WTC11 (cell line): ENCODE results near the gene CNN2.

ENCODE experiments used
- ATF1 ChIP-seq: sonication (generic); formaldehyde crosslinking; IDR thresholded peaks from 2 replicates; pipeline ENCODE4 v1.8.1; 2023; ENCODE audit warnings: mild to moderate bottlenecking, moderate library complexity, missing genetic modification reagents
- CREB1 ChIP-seq: sonication (generic); formaldehyde crosslinking; IDR thresholded peaks from 2 replicates; pipeline ENCODE4 v1.8.0; 2023; ENCODE audit warnings: mild to moderate bottlenecking, missing genetic modification reagents
- ESRRA ChIP-seq: sonication (generic); formaldehyde crosslinking; IDR thresholded peaks from 2 replicates; pipeline ENCODE4 v1.8.1; 2022; ENCODE audit warnings: mild to moderate bottlenecking, missing genetic modification reagents, borderline replicate concordance
- FOXK1 ChIP-seq: sonication (generic); formaldehyde crosslinking; IDR thresholded peaks from 2 replicates; pipeline ENCODE4 v1.8.0; 2022; ENCODE audit warnings: mild to moderate bottlenecking, moderate library complexity, missing genetic modification reagents
- NR2C2 ChIP-seq: sonication (generic); formaldehyde crosslinking; IDR thresholded peaks from 2 replicates; pipeline ENCODE4 v1.8.0; 2022; ENCODE audit warnings: mild to moderate bottlenecking, missing genetic modification reagents
- TCF7 ChIP-seq: sonication (generic); formaldehyde crosslinking; IDR thresholded peaks from 2 replicates; pipeline ENCODE4 v1.8.0; 2022; ENCODE audit warnings: mild to moderate bottlenecking, low read depth, missing genetic modification reagents, moderate library complexity
- TEAD4 ChIP-seq: sonication (generic); formaldehyde crosslinking; IDR thresholded peaks from 2 replicates; pipeline ENCODE4 v1.8.0; 2022; ENCODE audit warnings: mild to moderate bottlenecking, missing genetic modification reagents
- ZNF423 ChIP-seq: fragments of 250-450 bp; sonication (Bioruptor Pico); IDR thresholded peaks from 2 replicates; pipeline ENCODE4 v2.1.2; 2022; ENCODE audit warnings: mild to moderate bottlenecking, moderate library complexity
- TF ChIP-seq, protein P1 (sequence below): fragments of 200-600 bp; IDR thresholded peaks from 2 replicates; pipeline ENCODE4 v1.8.0; 2022; ENCODE audit warnings: antibody characterized with exemption
- TF ChIP-seq, protein P2 (sequence below): sonication (generic); formaldehyde crosslinking; IDR thresholded peaks from 2 replicates; pipeline ENCODE4 v1.8.1; 2022; ENCODE audit warnings: mild to moderate bottlenecking, moderate library complexity, missing genetic modification reagents
- TF ChIP-seq, protein P3 (sequence below): sonication (generic); formaldehyde crosslinking; IDR thresholded peaks from 2 replicates; pipeline ENCODE4 v1.8.0; 2022; ENCODE audit warnings: mild to moderate bottlenecking, missing genetic modification reagents
- TF ChIP-seq, protein P4 (sequence below): sonication (generic); formaldehyde crosslinking; IDR thresholded peaks from 2 replicates; pipeline ENCODE4 v1.8.0; 2022; ENCODE audit warnings: mild to moderate bottlenecking, missing genetic modification reagents
- TF ChIP-seq, protein P5 (sequence below): sonication (generic); formaldehyde crosslinking; IDR thresholded peaks from 2 replicates; pipeline ENCODE4 v1.8.0; 2022; ENCODE audit warnings: mild to moderate bottlenecking, missing genetic modification reagents
- TF ChIP-seq, protein P6 (sequence below): sonication (generic); formaldehyde crosslinking; IDR thresholded peaks from 2 replicates; pipeline ENCODE4 v1.8.1; 2023; ENCODE audit warnings: mild to moderate bottlenecking, moderate library complexity, missing genetic modification reagents

DNA sequence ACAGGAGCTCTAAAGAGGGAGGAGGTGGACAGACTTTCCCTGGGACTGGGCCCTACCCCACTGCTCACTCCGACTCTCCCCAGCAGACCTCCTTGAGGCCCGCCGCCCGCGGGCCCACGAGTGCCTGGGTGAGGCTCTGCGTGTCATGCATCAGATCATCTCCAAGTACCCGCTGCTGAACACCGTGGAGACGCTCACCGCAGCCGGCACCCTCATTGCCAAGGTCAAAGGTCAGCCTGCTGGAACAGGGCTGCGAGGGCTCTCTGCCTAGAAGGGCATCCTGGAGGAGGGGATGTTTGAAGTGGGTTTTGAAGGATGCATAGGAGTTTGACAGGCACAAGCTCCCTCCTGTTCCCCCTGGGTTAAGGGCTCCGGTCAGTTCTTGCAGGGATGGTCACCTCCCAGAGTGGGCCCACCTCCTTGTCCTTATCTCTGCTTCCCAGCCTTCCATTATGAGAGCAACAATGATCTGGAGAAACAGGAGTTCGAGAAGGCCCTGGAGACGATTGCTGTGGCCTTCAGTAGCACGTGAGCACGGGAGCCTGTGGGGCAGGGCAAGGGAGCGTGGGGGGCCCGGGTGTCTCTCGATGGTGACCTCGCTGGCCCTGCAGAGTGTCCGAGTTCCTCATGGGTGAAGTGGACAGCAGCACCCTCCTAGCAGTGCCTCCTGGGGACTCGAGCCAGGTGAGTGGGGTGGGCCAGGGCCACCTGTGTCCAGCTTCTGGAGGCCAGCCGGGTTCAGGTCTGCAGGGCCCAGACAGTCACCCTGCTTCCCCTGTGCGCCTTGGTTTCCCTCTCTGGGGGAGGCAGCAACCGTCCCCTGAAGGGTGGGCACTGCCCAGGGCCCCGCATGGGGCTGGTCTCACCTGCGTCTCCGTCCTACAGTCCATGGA, 46.9 kb downstream of the CNN2 start:
- TF ChIP-seq, protein P1, sequence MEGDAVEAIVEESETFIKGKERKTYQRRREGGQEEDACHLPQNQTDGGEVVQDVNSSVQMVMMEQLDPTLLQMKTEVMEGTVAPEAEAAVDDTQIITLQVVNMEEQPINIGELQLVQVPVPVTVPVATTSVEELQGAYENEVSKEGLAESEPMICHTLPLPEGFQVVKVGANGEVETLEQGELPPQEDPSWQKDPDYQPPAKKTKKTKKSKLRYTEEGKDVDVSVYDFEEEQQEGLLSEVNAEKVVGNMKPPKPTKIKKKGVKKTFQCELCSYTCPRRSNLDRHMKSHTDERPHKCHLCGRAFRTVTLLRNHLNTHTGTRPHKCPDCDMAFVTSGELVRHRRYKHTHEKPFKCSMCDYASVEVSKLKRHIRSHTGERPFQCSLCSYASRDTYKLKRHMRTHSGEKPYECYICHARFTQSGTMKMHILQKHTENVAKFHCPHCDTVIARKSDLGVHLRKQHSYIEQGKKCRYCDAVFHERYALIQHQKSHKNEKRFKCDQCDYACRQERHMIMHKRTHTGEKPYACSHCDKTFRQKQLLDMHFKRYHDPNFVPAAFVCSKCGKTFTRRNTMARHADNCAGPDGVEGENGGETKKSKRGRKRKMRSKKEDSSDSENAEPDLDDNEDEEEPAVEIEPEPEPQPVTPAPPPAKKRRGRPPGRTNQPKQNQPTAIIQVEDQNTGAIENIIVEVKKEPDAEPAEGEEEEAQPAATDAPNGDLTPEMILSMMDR: no peak
- TF ChIP-seq ATF1 (CRISPR knock-in tag): no peak
- no peak for TF ChIP-seq ZNF423
- TF ChIP-seq ESRRA (CRISPR knock-in tag): no peak
- TF ChIP-seq NR2C2 (CRISPR knock-in tag): no peak
- TF ChIP-seq, protein P2, sequence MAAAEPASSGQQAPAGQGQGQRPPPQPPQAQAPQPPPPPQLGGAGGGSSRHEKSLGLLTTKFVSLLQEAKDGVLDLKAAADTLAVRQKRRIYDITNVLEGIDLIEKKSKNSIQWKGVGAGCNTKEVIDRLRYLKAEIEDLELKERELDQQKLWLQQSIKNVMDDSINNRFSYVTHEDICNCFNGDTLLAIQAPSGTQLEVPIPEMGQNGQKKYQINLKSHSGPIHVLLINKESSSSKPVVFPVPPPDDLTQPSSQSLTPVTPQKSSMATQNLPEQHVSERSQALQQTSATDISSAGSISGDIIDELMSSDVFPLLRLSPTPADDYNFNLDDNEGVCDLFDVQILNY (CRISPR knock-in tag): no peak
- TF ChIP-seq, protein P3, sequence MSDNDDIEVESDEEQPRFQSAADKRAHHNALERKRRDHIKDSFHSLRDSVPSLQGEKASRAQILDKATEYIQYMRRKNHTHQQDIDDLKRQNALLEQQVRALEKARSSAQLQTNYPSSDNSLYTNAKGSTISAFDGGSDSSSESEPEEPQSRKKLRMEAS (CRISPR knock-in tag): no peak
- no peak for TF ChIP-seq TEAD4
- TF ChIP-seq, protein P4, sequence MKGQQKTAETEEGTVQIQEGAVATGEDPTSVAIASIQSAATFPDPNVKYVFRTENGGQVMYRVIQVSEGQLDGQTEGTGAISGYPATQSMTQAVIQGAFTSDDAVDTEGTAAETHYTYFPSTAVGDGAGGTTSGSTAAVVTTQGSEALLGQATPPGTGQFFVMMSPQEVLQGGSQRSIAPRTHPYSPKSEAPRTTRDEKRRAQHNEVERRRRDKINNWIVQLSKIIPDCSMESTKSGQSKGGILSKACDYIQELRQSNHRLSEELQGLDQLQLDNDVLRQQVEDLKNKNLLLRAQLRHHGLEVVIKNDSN: no peak
- TF ChIP-seq, protein P5, sequence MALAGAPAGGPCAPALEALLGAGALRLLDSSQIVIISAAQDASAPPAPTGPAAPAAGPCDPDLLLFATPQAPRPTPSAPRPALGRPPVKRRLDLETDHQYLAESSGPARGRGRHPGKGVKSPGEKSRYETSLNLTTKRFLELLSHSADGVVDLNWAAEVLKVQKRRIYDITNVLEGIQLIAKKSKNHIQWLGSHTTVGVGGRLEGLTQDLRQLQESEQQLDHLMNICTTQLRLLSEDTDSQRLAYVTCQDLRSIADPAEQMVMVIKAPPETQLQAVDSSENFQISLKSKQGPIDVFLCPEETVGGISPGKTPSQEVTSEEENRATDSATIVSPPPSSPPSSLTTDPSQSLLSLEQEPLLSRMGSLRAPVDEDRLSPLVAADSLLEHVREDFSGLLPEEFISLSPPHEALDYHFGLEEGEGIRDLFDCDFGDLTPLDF: no peak
- TF ChIP-seq, protein P6, sequence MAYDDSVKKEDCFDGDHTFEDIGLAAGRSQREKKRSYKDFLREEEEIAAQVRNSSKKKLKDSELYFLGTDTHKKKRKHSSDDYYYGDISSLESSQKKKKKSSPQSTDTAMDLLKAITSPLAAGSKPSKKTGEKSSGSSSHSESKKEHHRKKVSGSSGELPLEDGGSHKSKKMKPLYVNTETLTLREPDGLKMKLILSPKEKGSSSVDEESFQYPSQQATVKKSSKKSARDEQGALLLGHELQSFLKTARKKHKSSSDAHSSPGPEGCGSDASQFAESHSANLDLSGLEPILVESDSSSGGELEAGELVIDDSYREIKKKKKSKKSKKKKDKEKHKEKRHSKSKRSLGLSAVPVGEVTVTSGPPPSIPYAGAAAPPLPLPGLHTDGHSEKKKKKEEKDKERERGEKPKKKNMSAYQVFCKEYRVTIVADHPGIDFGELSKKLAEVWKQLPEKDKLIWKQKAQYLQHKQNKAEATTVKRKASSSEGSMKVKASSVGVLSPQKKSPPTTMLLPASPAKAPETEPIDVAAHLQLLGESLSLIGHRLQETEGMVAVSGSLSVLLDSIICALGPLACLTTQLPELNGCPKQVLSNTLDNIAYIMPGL (CRISPR knock-in tag): no peak
- TF ChIP-seq TCF7 (CRISPR knock-in tag): no peak
- no peak for TF ChIP-seq CREB1 (CRISPR knock-in tag)
- no peak for TF ChIP-seq FOXK1
